Ishikawa (cell line): Measurements from ENCODE around the gene UTF1.
A peak's percentile ranks its signal among the peaks of the same experiment; 100 is the strongest.

Experiments used
- CEBPB ChIP-seq: IDR thresholded peaks from 2 replicates; pipeline ENCODE4 v1.6.1; 2012
- CREB1 ChIP-seq: IDR thresholded peaks from 2 replicates; pipeline ENCODE4 v1.6.1; 2012; ENCODE audit warnings: low read depth
- EGR1 ChIP-seq: IDR thresholded peaks from 2 replicates; pipeline ENCODE4 v1.6.1; 2012
- EP300 ChIP-seq: IDR thresholded peaks from 2 replicates; pipeline ENCODE4 v1.6.1; 2012; ENCODE audit warnings: borderline replicate concordance
- FOXM1 ChIP-seq: IDR thresholded peaks from 2 replicates; pipeline ENCODE4 v1.6.1; 2012; ENCODE audit warnings: low read depth, borderline replicate concordance
- NFIC ChIP-seq: IDR thresholded peaks from 2 replicates; pipeline ENCODE4 v1.6.1; 2012
- RAD21 ChIP-seq: IDR thresholded peaks from 2 replicates; pipeline ENCODE4 v1.6.1; 2012; ENCODE audit warnings: low read depth
- TAF1 ChIP-seq: IDR thresholded peaks from 2 replicates; pipeline ENCODE4 v1.6.1; 2012; ENCODE audit warnings: low read depth, mild to moderate bottlenecking
- TCF12 ChIP-seq: IDR thresholded peaks from 2 replicates; pipeline ENCODE4 v1.6.1; 2012; ENCODE audit warnings: low read depth
- TEAD4 ChIP-seq: IDR thresholded peaks from 2 replicates; pipeline ENCODE4 v1.6.1; 2012
- YY1 ChIP-seq: IDR thresholded peaks from 2 replicates; pipeline ENCODE4 v1.6.1; 2012; ENCODE audit warnings: low read depth
- ZBTB7A ChIP-seq: IDR thresholded peaks from 2 replicates; pipeline ENCODE4 v1.6.1; 2012; ENCODE audit warnings: low read depth
- TF ChIP-seq, protein P1 (sequence below): IDR thresholded peaks from 2 replicates; pipeline ENCODE4 v1.6.1; 2012
- TF ChIP-seq, protein P2 (sequence below): IDR thresholded peaks from 2 replicates; pipeline ENCODE4 v1.6.1; 2012
- TF ChIP-seq, protein P3 (sequence below): IDR thresholded peaks from 2 replicates; pipeline ENCODE4 v1.6.1; 2012; ENCODE audit warnings: low read depth, mild to moderate bottlenecking

UTF1 gene

DNA sequence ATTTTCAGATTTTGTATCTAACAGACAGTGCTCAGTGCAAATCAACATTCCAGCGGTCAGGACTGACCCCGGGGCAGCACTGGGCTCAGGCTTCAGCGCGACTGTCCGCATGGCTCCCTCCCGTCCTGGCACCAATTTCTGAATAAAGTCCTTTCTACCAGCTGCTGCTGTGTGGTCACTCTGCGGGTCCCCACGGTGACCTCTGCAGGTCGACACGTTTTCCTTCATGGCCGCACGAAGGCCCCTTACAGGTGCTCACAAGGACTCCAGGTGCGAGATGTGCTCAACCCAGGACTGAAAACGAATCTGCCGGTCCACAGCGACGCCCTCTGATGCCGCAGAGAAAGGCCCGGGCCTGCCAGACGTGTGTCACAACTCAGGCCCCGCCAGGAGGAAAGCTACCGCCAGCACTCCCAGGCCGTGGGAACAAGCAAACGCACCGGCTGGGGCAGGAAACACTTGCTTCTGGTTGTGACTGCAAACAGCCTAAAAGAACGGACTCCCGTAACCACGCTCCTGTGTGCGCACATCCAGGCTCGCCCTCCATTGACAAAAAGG is 3.7 kb upstream of the UTF1 start:
- peak; percentile 41 for TF ChIP-seq RAD21
- TF ChIP-seq YY1, result no peak

DNA sequence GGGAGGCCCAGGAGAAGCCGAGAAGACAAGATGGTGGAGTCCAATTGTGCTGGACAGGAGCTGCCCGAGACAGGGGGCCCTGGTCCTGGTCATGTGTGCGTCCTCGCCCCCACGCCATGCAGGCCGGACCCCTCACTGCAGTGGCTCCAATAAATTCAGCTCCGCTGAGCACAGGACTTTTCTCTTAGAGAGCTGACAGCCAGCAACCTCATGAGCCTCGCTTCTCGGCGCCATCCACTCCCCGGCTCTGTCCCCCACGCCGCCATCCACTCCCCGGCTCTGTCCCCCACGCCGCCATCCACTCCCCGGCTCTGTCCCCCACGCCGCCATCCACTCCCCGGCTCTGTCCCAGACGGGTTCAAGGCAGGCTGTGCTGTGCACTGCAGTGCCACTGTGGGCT is 2.8 kb upstream of the UTF1 start:
- no peak for TF ChIP-seq EGR1
- no peak for TF ChIP-seq TEAD4
- TF ChIP-seq, protein P1, sequence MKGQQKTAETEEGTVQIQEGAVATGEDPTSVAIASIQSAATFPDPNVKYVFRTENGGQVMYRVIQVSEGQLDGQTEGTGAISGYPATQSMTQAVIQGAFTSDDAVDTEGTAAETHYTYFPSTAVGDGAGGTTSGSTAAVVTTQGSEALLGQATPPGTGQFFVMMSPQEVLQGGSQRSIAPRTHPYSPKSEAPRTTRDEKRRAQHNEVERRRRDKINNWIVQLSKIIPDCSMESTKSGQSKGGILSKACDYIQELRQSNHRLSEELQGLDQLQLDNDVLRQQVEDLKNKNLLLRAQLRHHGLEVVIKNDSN, result no peak
- TF ChIP-seq TAF1, result no peak
- no peak for TF ChIP-seq NFIC
- TF ChIP-seq CREB1, result no peak
- no peak for TF ChIP-seq RAD21
- no peak for TF ChIP-seq TCF12
- TF ChIP-seq ZBTB7A, result no peak
- TF ChIP-seq, protein P2, sequence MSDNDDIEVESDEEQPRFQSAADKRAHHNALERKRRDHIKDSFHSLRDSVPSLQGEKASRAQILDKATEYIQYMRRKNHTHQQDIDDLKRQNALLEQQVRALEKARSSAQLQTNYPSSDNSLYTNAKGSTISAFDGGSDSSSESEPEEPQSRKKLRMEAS, result no peak
- TF ChIP-seq YY1, result no peak
- TF ChIP-seq, protein P3, sequence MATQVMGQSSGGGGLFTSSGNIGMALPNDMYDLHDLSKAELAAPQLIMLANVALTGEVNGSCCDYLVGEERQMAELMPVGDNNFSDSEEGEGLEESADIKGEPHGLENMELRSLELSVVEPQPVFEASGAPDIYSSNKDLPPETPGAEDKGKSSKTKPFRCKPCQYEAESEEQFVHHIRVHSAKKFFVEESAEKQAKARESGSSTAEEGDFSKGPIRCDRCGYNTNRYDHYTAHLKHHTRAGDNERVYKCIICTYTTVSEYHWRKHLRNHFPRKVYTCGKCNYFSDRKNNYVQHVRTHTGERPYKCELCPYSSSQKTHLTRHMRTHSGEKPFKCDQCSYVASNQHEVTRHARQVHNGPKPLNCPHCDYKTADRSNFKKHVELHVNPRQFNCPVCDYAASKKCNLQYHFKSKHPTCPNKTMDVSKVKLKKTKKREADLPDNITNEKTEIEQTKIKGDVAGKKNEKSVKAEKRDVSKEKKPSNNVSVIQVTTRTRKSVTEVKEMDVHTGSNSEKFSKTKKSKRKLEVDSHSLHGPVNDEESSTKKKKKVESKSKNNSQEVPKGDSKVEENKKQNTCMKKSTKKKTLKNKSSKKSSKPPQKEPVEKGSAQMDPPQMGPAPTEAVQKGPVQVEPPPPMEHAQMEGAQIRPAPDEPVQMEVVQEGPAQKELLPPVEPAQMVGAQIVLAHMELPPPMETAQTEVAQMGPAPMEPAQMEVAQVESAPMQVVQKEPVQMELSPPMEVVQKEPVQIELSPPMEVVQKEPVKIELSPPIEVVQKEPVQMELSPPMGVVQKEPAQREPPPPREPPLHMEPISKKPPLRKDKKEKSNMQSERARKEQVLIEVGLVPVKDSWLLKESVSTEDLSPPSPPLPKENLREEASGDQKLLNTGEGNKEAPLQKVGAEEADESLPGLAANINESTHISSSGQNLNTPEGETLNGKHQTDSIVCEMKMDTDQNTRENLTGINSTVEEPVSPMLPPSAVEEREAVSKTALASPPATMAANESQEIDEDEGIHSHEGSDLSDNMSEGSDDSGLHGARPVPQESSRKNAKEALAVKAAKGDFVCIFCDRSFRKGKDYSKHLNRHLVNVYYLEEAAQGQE, result no peak
- TF ChIP-seq CEBPB, result no peak
- TF ChIP-seq EP300, result no peak
- no peak for TF ChIP-seq FOXM1

DNA sequence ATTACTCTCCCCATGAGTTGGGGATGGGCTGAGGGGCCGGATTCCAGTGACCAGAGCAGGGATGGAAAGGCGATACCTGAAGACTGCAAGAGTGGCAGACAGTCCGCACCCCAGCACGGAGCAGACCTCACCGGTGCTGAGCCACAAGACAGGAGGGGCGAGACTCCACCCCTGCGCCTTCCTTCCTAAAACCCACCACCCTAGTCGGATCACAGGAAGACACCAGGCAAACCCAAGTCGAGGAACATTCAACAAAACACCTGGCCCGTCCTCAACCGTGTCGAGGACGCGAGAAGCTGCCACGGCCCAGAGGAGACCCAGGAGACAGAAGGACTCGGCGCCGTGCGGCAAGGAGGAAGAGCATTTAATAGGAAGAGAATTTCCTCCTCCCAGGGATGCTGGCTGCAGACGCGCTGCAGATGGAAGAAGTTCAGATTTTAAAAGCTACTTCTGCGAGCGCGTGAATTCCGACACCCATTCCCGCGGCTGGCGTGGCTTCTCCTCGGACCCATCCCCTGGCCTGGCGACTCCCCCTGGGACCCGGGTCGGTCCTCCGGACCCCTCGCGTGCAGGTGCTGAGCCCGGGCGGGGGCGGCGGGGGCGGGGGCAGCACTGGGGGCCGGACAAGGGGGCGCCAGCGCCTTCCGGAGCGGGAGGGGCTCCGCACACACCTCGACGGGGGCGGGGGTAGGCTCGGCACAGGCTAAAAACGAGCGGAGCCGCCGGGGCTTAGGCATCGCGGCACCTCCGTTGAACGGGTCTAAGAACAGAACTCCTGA is 563 bp upstream of the UTF1 start:
- TF ChIP-seq, protein P2, result no peak
- TF ChIP-seq TCF12 (no peak), YY1 (no peak), CREB1 (no peak), TAF1 (no peak), CEBPB (no peak), EGR1 (no peak)
- TF ChIP-seq, protein P1, result no peak
- TF ChIP-seq, protein P3, result no peak

DNA sequence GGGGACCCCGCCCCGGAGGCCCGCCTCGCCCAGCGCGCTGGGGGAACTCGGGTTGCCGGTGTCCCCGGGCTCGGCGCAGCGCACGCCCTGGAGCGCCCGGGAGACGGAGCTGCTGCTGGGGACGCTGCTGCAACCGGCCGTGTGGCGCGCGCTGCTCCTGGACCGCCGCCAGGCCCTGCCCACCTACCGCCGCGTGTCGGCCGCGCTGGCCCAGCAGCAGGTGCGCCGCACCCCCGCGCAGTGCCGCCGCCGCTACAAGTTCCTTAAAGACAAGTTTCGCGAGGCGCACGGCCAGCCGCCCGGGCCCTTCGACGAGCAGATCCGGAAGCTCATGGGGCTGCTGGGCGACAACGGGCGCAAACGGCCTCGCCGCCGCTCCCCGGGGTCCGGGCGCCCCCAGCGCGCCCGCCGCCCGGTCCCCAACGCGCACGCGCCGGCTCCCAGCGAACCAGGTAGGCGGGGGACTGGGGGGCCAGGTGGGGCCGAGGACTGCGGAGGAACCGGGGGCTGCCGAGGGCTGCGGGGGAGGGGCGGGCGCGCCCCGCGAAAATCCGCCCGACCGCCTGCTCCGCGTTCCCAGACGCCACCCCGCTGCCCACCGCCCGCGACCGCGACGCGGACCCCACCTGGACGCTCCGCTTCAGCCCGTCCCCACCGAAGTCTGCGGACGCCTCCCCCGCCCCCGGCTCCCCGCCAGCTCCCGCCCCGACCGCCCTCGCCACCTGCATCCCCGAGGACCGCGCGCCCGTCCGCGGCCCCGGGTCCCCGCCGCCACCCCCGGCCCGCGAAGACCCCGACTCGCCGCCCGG is 574 bp downstream of the UTF1 start:
- TF ChIP-seq ZBTB7A, result no peak
- TF ChIP-seq TAF1, result no peak
- no peak for TF ChIP-seq YY1
- TF ChIP-seq CREB1, result no peak
- TF ChIP-seq, protein P1, result no peak
- no peak for TF ChIP-seq NFIC
- TF ChIP-seq EP300, result no peak

DNA sequence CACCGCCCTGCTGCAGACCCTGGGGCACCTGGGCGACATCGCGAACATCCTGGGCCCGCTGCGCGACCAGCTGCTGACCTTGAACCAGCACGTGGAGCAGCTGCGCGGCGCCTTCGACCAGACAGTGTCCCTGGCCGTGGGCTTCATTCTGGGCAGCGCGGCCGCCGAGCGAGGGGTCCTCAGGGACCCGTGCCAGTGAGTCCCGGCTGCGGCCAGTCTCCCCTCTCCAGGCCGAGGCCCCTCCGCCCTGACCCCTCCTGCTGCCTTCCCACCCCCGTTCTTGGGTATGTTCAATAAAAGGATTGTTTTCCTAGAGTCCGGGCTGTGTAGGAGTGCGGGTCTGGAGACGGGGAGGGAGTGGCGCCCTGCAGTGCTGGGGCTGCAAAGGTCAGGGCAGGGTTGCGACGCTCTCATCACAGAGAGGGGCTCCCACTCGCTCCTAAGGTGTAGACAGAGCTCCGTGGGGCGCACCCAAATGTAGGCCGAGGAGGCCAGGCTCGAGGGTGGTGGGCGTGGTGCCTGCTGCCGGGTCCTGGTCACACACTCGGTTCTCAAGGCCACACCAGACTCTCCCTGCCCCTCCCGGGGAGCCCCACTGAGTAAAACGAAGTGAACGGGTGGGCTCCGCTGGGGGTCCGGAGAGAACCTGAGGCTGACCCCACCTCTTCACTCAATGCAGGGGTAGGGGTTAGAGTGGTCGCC is 1.4 kb downstream of the UTF1 start:
- TF ChIP-seq FOXM1 (no peak), NFIC (no peak), TEAD4 (no peak), EP300 (no peak), EGR1 (no peak), CEBPB (no peak), TAF1 (no peak), YY1 (no peak), ZBTB7A (no peak), CREB1 (no peak)
- TF ChIP-seq, protein P2, result no peak
- TF ChIP-seq, protein P1, result no peak
